GM18508 (cell line): ENCODE measurements around the gene MYBL2.
"Not testable (repeated sequence)": the region's sequence is repeated elsewhere in the genome, so short reads cannot be mapped to it uniquely, and the experiment has no call there.

ENCODE experiments used
- ATAC-seq: cut with Tn5 transposase; IDR thresholded peaks from one replicate; pipeline ENCODE4 v1.9.1; 2021; ENCODE audit warnings: moderate number of reproducible peaks; ENCODE audit not compliant: insufficient read depth, unreplicated experiment

Gene MYBL2

GRCh38 chr20:43746344-43747137 is 79.6 kb downstream of the MYBL2 start:
- no peak for ATAC-seq

DNA sequence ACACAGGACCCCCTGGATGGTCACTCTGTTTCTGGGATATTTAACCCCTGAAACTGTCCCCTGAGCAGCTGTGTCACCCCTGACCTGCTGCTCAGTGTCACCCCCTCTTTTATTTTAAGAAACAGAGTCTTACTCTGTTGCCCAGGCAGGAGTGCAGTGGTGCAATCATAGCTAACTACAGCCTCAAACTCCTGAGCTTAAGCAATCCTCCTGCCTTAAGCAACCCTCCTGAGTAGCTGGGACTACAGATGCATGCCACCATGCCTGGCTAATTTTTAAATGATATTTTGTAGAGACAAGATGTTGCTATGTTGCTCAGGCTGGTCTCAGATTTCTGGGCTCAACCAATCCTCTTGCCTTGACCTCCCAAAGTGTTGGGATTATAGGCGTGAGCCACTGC is 81.4 kb downstream of the MYBL2 start:
- ATAC-seq = no peak

DNA sequence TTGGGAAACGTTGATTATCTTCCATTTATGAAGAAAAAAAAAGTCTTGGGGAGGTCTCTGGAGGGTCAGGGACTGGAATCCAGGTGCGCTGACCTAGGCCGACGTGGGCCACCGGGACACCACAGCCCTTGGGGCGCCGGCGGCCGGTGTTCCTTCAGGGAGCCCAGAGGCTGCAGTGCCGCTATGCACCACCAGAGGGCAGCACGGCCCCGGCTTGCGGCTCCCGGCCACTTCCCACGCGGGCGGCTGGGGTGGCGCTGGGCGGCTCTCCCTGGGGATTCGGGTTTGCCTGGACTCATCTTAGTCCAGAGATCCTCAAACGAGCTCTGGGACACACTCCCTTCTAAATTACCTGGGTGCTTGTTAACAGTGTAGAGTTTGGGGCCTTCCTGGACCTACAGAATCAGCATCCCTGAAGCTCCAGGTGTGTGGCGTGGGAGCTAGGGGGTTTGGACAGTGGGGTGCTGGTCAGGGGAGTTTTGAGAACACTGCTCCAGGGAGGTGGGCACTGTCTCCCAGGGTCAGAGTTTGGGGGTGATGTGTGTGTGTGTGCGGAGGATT is 82.9 kb downstream of the MYBL2 start:
- ATAC-seq = no peak

DNA sequence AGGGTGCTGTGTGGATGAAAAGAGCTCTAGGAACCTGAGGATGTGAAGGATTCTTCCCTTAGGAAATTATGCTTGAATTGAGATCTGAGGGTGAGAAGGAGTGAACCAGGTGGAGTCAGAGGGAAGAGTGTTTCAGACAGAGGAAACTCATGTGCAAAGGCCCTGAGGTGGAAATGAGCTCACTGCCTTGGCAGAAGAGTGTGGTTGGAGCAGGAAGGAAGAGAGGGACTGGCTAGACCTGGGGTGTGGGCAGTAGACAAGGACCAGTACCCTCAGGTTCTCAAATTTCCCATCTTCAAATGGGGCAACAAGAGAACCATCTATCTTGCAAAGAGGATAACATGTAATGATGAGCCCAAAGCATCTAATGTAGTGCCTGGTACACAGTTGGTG is 83.9 kb downstream of the MYBL2 start:
- no peak for ATAC-seq

- peak; percentile 69 for ATAC-seq
Observed at GRCh38 chr20:43751167-43752050, 84.5 kb downstream of the MYBL2 start.

DNA sequence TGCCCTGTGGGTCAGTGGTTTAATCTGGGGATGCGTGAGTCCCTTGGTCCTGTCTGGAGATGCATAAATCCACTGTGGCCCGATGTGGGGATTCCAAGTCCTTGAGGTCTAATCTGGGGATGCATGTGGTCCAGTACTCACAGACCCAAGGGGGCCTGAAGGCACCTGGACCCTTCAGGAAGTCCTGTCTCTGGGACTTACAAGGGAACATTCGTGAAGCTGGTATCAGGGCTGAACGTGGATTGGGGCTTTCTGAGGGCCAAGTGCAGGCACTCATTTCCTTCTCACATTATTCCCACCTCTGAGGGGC is 85.1 kb downstream of the MYBL2 start:
- ATAC-seq = no peak

GRCh38 chr20:43752561-43753301 is 85.8 kb downstream of the MYBL2 start:
- peak; percentile 47 for ATAC-seq

DNA sequence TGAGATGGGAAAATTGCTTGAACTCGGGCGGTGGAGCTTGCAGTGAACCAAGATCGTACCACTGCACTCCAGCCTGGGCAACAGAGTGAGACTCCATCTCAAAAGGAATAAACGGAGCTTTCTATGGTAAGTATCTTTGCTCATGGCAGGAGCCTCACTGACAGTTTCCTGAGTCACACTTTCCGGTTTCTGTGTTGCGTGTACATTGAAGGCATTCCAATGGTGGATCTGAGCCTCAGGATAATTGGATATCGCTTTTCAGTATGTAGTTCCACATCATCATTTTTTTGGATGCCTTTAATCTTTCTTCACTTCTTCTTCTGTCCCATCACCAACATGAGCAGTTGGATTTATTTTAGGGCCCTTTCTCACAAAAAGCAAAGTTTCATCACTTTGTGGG is 88.5 kb downstream of the MYBL2 start:
- ATAC-seq = no peak

GRCh38 chr20:43755851-43756250 is 88.9 kb downstream of the MYBL2 start:
- no peak for ATAC-seq

DNA sequence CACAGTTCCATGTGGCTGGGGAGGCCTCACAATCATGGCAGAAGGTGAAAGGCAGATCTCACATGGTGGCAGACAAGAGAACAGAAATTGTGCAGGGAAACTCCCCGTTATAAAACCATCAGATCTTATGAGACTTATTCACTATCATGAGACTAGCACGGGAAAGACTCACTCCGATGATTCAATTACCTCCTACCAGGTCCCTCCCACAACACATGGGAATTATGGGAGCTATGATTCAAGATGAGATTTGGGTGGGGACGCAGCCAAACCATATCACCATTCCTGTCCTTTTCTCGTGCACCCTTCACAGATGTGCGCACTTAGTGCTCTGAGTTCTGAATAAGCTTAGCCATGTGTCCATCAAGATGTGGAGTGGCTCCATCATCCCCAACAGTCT is 91.0 kb downstream of the MYBL2 start:
- not testable (repeated sequence) for ATAC-seq

GRCh38 chr20:43761386-43762340 is 94.7 kb downstream of the MYBL2 start:
- ATAC-seq = no peak

GRCh38 chr20:43762911-43763310 is 96.0 kb downstream of the MYBL2 start:
- no peak for ATAC-seq

DNA sequence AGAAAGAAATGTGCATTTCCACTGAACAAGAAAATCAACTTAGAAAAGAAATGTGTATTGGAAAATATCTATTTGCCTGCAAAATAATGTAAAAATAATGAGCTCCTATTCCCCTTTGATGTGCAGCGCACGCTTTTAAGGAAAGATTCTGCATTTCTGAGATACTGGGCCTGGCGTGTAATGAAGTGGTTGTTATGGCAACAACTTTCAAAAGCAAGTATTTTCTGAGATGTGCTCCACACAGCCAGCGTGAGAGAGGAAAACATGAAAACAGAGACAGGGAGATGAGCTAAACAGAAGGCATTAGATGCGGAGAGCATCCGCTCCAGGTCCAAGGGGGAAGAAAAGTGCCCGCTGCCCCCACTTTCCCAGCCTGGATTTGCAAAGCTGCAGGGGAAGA is 99.0 kb downstream of the MYBL2 start:
- ATAC-seq = no peak
